GM21390 (cell line): ENCODE data around the gene SCUBE1.
A peak's percentile ranks its signal among the peaks of the same experiment; 100 is the strongest.

ENCODE experiments used
- ATAC-seq: cut with Tn5 transposase; IDR thresholded peaks from one replicate; pipeline ENCODE4 v1.9.1; 2021; ENCODE audit not compliant: unreplicated experiment

Gene SCUBE1

GRCh38 chr22:43203471-43203981, 139.6 kb downstream of the SCUBE1 start:
- no peak for ATAC-seq

GRCh38 chr22:43202756-43203410, 140.3 kb downstream of the SCUBE1 start:
- no peak for ATAC-seq

GRCh38 chr22:43202326-43202725, 140.8 kb downstream of the SCUBE1 start:
- no peak for ATAC-seq

GRCh38 chr22:43201486-43202219, 141.5 kb downstream of the SCUBE1 start:
- no peak for ATAC-seq

DNA sequence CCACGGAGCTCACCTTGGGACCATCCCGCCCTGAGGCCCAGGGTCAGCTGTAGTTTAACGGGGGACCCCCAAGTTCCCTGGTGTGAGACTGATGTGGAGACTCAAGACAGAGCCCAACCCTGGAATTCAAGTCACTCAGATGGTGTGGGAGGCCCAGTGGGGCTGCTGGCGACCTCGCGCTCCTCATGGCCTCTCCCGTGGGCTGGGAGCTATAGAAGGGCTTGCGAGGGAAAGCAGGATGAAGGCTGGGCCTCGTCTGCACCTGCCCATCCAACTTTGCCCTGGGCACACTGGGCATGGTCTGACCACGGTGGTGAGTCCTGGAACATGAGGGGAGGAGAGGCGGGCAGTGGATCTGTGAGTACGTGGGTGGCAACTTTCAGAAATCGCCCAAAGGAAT, 142.6 kb downstream of the SCUBE1 start:
- ATAC-seq, result no peak

GRCh38 chr22:43200031-43200430, 143.1 kb downstream of the SCUBE1 start:
- ATAC-seq, result no peak

- no peak for ATAC-seq
Observed at GRCh38 chr22:43199541-43199940, 143.6 kb downstream of the SCUBE1 start.

DNA sequence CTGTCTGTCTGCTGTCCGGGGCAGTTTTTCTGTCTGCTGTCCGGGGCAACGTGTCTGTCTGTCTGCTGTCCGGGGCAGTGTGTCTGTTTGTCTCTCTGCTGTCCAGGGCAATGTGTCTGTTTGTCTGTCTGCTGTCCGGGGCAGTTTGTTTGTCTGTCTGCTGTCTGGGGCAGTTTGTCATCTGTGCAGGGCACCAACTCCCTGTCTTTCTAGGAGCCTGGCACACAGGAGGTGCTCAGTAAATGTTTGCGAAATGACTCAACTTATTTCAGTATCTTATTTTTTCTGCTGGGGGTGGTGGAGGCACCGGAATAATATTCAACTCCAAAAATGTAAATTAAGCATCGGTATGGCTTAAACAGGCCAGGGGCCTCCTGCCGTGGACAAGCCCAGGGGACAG, 144.2 kb downstream of the SCUBE1 start:
- ATAC-seq, result no peak

GRCh38 chr22:43198126-43198525, 145.0 kb downstream of the SCUBE1 start:
- no peak for ATAC-seq

DNA sequence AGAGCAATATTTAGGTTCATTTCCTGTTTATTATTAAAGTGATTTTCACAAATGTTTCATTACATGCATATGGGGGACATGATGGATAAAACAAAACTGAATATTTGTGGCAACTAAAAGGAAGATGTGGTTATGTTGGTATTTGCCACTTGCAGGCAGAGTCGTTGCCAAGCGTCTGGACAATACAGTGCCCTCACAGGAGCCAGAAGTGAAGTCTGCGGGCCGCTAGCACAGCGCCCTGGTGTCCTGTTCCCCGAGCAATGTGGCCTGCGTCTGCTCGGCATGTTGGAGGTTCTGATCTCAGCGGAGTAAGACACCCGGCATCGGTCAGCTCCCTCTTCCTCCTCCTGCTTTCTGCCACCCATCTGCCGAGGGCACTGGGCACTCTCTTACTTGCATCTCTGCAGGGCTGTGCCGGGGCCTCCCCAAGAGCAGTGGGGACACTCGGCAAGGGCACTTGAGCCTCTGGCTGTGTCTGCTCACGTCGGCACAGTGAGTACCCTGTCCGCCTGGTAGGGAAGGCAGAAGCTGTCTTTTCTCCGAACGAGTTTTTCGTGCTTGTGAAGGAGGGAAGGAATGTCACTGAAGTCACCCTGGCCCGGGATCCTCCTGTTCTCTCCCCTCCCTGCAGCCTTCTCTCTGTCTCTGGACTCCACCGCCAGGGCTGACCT, 145.8 kb downstream of the SCUBE1 start:
- ATAC-seq, result no peak

DNA sequence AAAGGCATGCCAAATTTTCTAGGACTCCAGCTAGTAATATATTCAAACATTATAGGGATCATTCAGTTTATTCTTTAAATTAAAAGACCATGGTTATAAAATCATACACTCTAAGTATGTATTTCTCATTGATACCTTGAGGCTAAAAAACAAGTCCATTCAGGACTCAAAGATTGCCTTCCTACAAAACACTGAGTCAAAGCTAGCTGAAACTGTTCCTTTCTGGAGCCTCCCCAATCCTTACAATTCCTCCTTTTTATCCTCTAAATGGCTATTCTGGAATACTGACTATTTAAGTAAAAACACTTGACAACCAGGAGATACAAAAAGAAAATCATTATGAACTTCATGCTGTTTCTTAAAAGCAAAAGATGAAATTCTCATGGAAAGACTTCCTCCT, 151.3 kb downstream of the SCUBE1 start:
- ATAC-seq, result no peak

DNA sequence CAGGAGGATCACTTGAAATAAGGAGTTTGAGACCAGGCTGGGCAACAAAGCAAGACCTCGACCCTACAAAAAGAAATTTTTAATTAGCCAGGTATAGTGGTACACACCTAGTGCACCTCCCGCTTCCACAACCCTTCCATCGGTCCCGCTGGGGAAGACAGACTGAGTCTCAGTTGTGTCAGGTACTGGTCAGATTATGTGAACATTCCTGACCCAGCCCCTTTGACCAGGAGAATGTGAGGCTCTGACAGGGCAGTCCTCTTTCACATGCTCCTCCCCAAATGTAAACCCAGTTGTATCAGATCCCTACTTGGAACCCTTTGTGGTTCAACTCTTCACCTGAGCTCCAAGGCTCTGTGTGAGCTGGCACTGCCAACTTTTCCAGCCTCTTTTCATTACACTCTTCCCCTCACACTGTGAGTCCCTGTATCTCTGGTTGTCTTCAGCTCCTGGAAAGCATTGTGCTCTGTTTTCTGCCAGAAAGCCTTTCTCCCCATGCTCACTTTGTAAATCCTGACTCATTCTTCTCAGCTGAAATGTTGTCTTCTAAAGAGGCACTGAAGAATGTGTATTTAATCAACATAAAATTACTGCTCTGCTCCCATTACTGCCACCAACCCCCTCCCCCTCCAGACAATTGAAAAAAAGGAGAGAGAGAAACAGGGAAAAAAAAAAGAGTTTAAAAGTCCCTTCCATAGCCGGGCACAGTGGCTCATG, 154.2 kb downstream of the SCUBE1 start:
- ATAC-seq, result no peak

- peak; percentile 82 for ATAC-seq
Observed at GRCh38 chr22:43187171-43188099, 155.7 kb downstream of the SCUBE1 start.

DNA sequence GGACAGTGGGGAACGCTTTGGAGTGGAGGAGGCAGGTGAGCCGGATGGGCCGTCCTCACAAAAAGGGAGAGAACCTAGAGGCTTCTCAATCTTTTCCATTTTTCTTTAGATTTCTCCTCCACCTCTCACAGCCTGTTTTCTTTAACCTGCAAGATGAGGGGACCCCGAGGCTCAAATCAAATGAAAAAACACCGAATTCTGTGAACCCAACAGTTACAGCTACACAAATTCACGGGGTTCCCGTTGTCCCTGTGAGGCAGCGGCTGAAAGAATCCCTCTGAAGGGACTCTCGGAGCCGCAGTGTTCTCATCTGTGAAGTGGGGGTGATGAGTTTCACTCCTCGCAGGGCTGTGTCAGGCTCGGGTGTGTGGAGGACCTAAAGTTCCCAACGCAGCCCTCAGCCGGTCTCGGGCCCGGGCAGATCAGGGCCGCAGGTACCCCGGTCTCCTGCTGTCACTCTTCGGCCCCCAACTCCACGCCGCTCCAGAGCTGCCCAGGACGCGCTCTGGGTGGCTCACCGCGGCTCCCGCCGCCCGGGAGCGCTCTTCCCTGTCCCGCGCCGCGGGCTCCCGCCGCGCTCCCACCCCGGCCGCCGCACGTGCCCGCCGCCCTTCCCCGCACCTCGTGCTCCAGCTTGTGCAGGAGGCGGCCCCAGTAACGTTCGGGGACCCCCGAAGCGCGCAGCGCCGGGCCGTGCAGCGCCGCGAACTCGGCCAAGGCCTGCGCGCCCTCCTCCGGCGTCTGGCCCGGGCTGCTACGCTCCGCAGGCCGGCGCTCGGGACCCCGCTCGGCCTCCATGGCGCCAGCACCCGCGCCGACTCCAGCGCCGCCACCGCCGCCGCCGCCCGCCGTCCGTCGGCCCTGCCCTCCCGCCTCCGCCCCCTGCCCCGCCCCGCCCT, 156.7 kb downstream of the SCUBE1 start, which contains the start of gene TTLL12:
Gene TTLL12 (minus strand): TSS at position 863 of the 899 bp plus-strand sequence. CDS start 65 bp downstream, at position 798.
- ATAC-seq, result peak; percentile 52

GRCh38 chr22:43185860-43186261, 157.3 kb downstream of the SCUBE1 start:
- ATAC-seq, result no peak

DNA sequence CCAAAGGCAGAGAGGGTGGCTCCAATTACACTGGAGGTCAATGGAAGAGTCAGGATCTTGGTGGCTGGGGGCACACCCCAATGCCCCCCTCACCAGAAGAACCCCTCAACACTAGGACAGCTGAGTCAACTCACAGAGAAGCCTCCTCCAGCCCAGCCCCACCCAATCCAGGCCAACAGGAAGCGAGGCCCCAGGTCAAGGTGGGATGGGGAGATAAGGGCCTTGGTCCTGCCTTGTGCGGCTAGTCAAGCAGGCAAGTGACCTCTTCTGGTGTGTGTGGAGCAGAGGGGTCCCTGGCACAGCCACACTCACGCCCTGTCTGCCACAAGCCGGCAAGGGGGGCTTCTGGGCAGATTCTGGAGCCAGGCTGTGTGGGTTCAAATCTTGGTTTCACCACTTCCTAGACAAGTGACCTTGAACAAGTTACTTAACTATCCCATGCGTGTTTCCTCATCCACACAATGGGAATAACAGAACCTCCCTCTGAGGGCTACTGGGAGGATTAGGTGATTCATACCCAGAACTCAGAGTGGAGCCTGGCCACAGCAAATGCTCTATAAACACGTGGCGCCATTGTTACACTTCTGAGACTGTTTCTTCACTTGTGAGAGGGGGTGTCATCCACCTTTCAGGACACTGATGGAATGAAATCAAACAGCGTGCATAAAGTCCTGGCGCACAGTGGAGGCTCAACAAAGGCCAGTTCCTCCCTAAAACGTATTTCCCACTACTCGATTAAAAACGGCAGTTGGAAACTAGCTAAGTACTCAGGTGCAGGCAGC, 159.5 kb downstream of the SCUBE1 start:
- ATAC-seq, result no peak

DNA sequence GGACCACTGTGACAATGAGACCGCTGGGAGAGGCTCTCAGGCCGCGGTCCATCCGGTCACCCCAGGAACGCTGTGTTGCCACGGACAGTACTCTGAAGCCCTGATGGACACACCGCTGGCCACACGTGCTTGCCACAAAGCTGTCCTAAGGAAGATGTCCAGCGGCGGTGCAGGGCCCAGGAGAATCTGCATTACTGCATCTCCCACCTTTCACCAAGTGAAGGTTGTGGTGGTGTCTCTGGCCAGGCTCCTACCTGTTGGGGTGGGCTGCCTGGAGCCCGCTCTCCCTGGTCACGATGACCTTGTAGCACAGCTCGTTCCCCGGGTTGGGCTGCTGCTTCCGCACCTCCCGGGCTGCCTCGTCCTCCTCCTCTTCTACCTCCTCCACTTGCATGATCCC, 160.4 kb downstream of the SCUBE1 start:
- ATAC-seq, result no peak

DNA sequence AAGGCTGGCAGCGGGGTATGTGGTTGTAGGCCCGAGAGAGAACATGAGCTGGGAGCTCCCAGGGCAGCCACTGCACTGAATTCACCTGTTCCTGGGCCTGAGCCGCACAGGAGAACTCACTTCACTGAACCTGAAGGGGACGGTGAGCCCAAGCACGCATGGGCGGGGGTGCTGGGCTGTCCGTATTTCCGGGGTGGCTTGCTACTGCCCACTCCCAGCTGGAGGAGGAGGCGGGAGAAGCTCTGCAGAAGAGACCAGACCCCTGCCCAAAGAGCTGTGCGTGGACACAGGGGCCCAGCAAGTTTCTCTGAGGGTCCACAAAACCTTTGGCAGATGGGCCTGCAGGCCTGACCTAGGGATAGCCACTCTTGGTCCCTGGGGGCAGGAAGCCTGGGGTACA, 161.1 kb downstream of the SCUBE1 start:
- no peak for ATAC-seq
